Measurements from ENCODE around the gene NLRP10.

The NLRP10 gene

DNA sequence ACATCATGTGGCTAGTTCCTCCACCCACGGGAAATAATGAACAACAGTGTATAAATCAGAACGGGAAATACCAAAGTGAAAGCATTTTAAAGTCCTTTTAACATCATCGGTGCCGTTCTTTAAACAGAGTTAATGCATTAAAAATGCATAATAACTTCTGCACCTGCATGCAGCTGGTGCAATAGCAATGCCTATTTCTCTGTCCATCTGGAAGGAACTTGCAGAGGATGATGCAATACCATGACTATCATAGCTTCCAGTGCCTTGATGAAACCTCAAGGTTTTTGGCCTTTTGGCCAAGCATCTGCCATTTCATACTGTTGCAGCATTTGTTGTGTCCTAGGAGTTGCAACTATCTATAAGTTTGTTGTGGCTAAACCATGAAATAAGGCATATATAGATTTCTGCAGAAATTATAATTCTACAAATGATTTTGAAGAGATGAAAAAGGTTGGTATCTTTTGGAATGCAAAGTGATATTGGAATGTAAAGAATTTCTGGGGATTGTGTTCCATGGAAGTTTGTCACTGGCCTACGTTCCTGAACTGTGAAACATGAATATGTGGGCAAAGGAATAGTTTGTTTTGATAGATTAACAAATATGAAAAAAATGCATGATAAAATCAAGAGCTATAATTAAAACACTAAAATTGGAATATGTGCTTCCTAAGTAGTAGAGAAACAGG, 12.1 kb upstream of the NLRP10 start:
- no peak for DNase-seq (ENCODE audit: low read depth in 1 of 2, low spot score in 1 of 2)

DNA sequence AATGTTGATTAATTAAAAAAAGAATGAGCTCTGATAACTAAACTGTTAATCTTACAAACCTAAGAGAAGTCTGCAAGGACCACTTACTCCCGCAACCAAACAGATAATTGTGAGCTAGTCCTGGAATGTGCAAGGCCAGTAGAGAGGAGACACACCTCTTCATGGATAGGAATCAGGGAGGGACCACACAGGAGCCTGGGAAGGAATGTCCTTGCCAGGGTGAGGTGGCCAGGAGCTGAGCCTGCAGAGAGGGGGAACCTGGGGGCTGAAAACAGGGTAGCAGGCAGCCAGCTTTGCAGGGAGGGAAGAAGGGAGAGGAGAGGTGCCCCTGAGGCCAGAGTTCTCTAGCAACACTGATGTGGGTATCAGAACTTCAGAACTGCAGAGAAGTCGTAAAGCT, 9.4 kb upstream of the NLRP10 start:
- DNase-seq (ENCODE audit: low read depth in 1 of 2, low spot score in 1 of 2) = no peak

DNA sequence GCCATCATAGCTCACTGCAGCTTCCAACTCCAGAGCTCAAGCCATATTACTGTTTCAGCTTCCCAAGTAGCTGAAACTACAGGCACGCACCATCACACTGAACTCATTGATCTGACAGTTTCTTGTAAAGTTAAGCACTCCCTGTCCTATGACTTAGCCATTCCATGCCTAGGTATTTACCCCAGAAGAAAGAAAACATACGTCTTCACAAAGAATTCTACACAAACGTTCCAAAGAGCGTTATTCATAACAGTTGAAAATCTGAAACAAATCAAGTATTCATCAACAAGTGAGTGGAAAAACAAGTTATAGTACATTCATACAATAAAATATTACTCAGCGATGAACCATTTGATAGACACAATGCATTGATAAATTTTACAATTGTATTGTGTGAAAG, 7.8 kb upstream of the NLRP10 start:
- DNase-seq (ENCODE audit: low read depth in 1 of 2, low spot score in 1 of 2) = no peak

DNA sequence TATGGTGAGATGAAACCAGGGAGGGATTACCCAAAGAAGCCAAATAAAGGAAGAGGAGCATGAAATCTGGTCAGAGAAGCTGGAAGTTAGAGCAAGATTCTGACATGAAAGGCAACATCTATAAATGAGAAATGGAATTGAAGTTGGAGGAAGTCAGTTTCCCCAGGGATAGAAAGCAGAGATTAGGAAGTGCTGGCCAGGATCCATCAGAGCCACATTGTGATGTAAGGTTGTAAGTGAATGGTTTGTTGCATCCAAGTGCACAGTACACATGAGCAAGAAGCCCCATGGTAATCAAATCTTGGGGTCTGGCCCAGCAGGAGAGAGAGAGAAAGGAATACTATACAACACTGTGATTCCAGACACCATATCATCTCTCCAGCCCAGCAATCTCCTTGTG, 6.6 kb upstream of the NLRP10 start:
- no peak for DNase-seq (ENCODE audit: low read depth in 1 of 2, low spot score in 1 of 2)

DNA sequence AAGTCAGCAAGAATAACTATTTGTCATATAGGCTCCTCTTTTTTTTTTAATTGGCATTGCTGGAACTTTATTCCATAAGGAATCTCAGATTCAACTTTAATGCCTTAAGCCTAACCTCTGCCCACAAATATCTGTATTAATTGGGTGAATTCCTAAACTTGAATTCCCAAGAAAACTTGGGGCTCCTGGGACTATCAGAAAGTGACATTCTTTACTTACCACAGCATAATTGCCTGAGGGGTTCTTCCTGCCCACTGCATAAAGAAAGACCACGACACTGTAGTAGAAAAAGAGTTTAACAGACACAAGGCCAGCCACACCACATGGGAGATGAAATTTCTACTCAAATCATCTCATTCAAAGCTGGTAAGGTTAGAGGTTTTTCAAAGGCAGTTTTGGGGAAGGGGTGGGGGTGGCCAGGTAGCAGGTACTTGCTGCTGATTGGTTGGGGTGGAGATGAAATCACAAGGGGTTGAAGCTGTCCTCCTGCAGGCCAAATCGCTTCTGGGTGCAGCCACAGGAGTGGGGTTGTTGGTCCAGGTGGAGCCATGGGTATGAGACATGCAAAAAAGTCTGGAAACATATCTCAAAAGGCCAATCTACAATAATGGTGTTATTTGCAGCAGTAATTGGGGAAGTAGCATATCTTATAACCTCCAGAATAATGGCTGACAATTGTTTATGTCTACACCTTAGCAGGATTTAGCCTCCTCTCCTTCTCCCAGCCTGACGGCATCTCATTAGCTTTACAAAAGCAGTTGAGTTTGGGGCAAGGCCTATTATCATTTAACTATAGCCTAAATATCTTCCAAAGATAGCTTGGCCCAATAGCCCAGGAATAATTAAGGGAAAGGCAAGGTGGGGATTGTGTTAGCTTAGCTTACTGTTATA, 4.8 kb upstream of the NLRP10 start:
- no peak for DNase-seq (ENCODE audit: low read depth in 1 of 2, low spot score in 1 of 2)

DNA sequence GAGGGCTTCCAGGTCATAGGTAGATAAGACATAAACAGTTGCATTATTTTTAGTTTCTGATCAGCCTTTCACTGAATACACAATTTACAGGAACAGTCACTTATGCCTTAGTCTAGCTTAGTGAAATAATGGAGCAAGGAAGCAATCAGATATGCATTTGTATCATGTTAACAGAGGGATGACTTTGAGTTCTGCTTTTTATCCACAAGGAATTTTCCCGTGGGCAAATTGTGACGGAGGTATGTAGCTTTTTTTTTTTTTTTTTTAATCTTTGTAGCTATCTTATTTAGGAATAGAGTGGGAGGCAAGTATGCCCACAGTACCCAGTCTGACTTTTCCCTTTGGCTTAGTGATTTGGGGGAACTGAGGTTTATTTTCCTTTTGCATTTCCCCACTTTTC, 3.4 kb upstream of the NLRP10 start:
- no peak for DNase-seq (ENCODE audit: low read depth in 1 of 2, low spot score in 1 of 2)

DNA sequence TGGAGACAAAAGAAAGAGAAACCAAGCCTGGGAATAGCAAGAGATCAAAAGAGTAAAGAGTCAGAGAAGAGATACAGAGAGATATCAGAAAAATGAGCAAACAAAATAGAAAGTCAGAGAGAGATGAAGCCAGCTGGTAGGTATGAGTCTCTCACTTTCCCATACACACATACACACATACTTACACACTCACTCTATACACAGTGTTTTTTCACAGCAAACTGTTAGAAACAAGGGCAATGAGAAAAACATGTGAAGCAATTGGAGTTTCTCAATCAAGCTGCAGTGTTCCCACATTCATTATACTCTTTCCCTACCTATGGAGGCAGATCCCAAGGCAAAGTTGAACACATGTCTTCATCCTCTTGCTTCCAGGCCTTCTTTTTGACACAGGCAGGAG, 2.6 kb upstream of the NLRP10 start:
- DNase-seq (ENCODE audit: low read depth in 1 of 2, low spot score in 1 of 2) = no peak

DNA sequence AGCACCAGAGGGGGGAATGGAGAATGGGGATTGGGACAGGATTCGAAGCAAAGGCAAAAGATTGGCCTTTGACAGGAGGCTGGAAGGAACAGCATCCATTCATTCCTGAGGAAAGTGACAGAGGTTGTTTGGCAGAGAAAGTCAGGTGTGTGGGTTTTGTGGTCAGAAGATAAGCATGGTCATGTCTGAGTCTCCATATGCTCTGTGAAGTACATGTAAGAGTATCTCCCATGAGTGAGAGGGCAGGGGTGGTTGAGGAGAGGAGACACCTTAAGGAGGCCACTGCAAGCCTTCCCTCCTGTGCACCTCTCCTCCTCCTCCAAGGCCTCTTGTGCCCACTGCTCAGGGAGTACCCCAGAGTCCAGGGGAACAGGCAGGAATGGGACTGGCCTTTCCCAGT, 1.9 kb upstream of the NLRP10 start:
- DNase-seq (ENCODE audit: low read depth in 1 of 2, low spot score in 1 of 2) = no peak

DNA sequence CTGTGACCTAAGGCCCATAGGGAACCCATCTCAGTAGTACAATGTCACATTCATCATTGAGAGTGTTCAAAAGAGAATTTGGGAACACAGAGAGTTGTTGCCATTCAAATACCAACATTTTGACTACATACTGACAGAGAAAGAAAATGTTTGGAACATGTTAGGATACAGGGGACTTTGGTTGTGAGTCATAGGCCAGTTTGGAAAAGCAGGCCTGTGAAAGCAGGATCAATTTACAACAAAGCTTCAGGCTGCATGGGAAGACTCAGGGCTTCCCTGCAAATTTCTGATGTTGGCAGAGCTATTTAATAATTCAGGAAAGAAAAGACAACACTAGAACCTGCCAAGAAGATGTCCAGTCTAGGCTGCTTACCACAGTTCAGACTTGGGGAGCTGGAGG, 374 bp downstream of the NLRP10 start:
- no peak for DNase-seq (ENCODE audit: low read depth in 1 of 2, low spot score in 1 of 2)

DNA sequence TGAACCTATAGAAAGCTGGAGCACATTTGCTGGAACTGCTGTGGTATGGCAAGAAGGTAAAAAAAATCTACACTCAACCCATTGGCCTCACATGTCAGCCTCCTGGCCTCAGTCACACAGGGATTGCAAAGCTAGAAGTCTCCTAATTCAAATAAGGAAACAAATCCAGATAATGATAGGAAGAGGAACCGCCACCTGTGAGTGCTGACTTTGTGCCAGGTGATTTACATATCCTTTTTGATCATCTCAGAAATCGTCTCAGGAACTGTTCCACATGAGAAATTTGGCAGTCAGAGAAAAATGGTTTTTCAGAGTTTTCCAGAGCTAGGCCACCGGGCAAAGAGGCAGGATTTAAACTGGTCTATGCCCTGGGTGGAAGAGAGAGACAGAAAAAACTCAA, 986 bp downstream of the NLRP10 start:
- no peak for DNase-seq (ENCODE audit: low read depth in 1 of 2, low spot score in 1 of 2)

DNA sequence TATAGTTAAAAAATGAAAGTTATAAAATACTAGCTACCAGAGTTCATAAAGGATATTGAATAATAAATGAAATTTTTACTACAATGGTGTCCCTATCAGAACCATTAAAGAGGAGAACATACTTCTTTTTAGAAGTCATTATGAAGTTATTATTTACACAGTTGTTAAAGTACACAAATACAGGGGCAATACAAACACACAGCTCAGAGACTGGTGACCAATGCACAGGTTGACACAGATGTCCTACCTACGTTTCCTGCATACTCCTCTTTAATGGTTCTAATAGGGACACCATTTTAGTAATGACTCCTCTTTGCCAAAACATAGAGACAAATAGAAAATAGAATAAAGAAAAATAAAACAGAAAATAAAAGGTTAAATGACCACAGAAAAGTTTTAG, 10.1 kb downstream of the NLRP10 start:
- DNase-seq (ENCODE audit: low read depth in 1 of 2, low spot score in 1 of 2) = no peak

DNA sequence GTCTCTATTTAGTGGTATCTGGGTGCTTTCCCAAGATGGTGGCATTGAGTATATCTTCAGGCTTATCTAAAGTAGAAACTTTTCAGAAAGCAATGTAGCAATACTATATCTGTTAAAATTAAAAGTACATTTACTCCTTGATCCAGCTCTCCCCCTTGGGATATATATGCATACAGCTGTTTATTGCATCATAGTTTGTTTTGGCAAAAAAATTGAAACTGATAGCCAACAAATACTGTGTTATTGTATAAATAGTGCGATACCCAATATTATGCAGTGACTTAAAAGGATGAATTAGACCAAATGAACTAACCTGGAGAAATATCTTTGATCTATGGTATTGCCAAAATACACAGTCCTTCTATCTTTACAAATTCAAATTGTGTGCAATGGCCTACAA, 15.3 kb downstream of the NLRP10 start:
- DNase-seq (ENCODE audit: low read depth in 1 of 2, low spot score in 1 of 2) = no peak

DNA sequence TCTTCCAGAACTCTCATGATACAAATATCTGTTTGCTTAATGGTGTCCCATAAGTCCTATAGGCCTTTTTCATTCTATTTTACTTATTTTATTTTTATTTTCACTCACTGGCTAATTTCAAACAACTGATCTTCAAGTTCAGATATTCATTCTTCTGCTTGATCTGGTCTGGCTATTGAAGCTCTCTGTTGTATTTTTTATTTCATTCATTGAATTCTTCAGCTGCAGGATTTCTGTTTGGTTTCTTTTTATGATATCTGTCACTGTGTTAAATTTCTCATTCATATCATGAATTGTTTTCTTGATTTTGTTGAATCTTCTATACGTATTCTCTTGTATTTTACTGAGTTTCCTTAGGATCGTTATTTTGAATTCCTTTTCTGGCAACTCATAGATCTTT, 21.1 kb downstream of the NLRP10 start:
- no peak for DNase-seq (ENCODE audit: low read depth in 1 of 2, low spot score in 1 of 2)

DNA sequence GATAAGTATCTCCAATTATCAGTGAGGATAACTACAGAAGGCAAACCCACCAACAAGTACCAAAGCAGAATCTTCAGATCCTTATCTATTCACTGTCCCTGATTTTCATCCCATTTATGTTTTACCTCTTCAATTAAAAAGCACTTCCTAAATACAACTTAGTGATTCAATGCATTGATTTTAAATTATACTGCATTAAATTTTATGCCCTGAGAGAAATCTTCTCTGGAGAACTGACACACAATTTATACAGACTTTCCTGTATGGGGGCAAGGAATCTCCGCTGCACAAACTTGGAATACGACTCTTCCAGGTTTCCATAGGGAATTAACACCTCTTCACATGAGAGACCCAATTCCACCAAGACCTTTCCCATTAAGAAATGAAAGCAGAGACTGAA, 23.6 kb downstream of the NLRP10 start, which contains the start of gene OR10A3:
OR10A3 (minus strand) TSS at position 101 of the 400 bp plus-strand sequence. CDS start 2,188 bp downstream, outside the sequence.
- DNase-seq (ENCODE audit: low read depth in 1 of 2, low spot score in 1 of 2) = no peak

DNA sequence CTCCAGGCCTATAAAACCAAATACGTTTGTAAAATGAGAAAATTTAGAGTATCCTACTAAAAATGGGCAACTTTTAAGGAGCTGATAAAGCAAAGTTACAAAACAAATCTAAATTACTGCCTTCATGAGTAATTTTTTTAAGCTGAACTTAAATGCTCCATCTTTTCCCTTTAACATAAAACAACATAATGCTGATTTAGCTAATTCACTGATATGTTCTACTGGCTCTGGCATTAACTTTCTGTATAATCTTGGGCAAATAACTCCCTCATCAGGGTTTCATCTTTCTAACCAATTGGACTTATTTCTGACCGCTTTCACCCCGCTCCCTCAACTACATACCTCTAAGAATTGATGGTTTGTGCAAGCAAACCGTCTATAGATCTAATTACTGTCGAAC, 24.1 kb downstream of the NLRP10 start:
- DNase-seq (ENCODE audit: low read depth in 1 of 2, low spot score in 1 of 2) = no peak

DNA sequence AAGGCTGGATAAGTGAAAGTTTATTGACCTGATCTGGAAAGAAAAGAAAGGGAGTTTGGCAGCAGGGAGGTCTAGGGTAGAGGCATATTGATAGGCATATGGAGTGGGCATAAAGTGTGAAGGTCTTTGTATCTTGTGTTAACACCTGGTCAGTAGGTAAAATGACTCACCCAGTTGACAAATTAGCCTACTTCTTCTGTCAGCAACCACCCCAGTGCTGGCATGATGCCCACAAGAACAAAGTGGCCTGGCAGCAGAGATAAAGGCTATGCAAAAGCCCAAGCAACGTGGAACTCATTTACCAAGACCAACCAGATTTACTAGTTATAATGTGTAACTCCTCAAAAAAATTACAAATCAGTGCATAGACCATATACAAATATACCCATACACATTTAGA, 28.6 kb downstream of the NLRP10 start:
- DNase-seq (ENCODE audit: low read depth in 1 of 2, low spot score in 1 of 2) = no peak

DNA sequence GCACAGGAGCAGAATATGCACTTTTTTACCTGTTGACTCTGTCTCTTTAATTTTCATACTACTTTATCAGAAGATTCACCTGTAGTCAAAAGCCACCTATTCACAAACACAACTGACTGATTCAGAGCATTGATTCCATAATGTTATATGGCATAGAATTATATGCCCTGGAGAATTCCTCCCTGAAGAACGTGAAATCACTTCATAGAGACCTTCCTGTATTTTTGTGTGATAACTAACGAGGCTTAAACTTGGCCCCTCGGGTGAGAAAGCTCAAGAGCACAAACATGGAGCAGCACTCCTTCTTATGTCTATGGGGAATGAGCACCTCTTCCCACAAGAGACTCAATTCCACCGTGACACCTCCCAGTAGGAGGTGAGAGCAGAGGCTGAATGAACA, 34.1 kb downstream of the NLRP10 start, which contains the start of gene OR10A6:
OR10A6 (minus strand) TSS at position 101 of the 400 bp plus-strand sequence. CDS start 2,606 bp downstream, outside the sequence.
- no peak for DNase-seq (ENCODE audit: low read depth in 1 of 2, low spot score in 1 of 2)

DNA sequence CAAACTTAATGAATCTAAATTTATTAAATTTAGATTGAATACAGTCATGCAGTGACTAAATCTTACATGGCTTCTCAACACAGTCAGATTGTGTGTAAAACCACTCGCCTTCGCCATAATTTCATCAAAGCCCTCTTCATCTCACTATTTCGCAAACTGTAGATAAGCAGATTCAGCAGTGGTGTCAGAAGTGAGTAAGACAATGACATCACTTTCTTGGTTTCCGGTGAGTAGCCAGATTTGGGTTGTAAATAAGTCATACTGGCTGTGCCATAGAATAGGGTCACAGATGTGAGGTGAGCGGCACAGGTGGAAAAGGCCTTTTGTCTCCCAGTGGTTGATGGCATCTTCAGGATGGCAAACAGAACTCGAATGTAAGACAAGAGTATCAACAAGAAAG, 37.6 kb downstream of the NLRP10 start:
- DNase-seq (ENCODE audit: low read depth in 1 of 2, low spot score in 1 of 2) = no peak

DNA sequence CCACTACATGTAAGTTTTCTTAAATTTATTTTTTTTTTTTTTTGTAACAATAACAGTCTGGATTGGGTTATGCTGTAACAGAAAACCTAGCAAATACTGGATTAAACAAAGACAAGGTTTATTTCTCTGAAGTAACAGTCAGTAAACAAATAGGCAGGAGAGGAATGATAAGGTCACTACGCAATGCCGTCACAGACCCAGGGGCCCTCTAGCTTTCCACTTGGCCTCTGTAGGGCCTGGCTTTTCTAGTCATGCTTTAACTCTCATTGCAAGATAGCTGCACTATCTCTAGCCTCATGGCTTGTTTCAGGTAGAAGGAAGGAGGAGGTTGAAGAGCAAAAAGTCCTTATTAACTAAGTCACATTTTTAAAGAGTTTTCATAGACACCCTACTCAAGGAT, 40.7 kb downstream of the NLRP10 start:
- no peak for DNase-seq (ENCODE audit: low read depth in 1 of 2, low spot score in 1 of 2)

DNA sequence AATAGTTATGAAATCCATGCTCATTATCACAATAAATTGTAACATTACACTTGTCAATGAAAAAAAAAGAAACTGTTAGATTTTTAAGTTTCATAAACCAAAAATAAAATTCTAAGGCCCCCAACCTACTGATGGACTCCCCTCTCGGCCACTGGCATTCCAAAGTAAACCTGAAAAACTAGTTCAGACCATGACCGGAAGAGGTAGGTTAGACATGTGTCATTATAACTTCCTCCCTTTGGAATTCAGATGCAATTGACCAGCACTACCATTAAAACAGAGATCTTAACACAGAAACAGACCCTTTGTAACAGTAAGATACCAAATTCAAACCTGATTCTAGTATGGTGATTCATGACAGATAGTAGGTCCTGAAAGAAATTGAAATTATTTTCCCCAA, 47.1 kb downstream of the NLRP10 start:
- DNase-seq (ENCODE audit: low read depth in 1 of 2, low spot score in 1 of 2) = no peak
